Suppressor macrophage treated with lipopolysaccharide for 1 hour (primary cell): ENCODE results near the gene FOXP1.
"Not testable (repeated sequence)": the region's sequence is repeated elsewhere in the genome, so short reads cannot be mapped to it uniquely, and the experiment has no call there.

ENCODE experiments used
- DNase-seq, 3 donors: peaks; one replicate each; pipeline ENCODE4 v3.0.0-alpha.2; 2020 to 2022

The FOXP1 gene

GRCh38 chr3:71528816-71529215 lies 54.7 kb downstream of the FOXP1 start:
- DNase-seq, result no peak

- DNase-seq, result not testable (repeated sequence)
These were observed 57.1 kb downstream of the FOXP1 start for GRCh38 chr3:71526448-71526847.

GRCh38 chr3:71525391-71525790 lies 58.1 kb downstream of the FOXP1 start:
- DNase-seq, result no peak

- DNase-seq, result no peak
These were observed 58.9 kb downstream of the FOXP1 start for GRCh38 chr3:71524672-71525071.

- no peak for DNase-seq
These were observed 59.9 kb downstream of the FOXP1 start for GRCh38 chr3:71523628-71524027.

GRCh38 chr3:71521940-71522876 lies 61.3 kb downstream of the FOXP1 start:
- no peak for DNase-seq

GRCh38 chr3:71521021-71521352 lies 62.5 kb downstream of the FOXP1 start:
- DNase-seq, result no peak

GRCh38 chr3:71520161-71521020 lies 63.1 kb downstream of the FOXP1 start:
- DNase-seq, result no peak

- no peak for DNase-seq
These were observed 65.4 kb downstream of the FOXP1 start for GRCh38 chr3:71518089-71518488.

- no peak for DNase-seq
These were observed 66.2 kb downstream of the FOXP1 start for GRCh38 chr3:71517271-71517791.

- DNase-seq, result peak; percentile 36 to 69 (median 68)
These were observed 67.7 kb downstream of the FOXP1 start for GRCh38 chr3:71515636-71516365.

GRCh38 chr3:71514621-71515020 lies 68.9 kb downstream of the FOXP1 start:
- DNase-seq, result no peak

- DNase-seq, result no peak
These were observed 70.0 kb downstream of the FOXP1 start for GRCh38 chr3:71513515-71513914.

- DNase-seq, result no peak
These were observed 70.4 kb downstream of the FOXP1 start for GRCh38 chr3:71513081-71513480.

GRCh38 chr3:71512544-71512943 lies 71.0 kb downstream of the FOXP1 start:
- DNase-seq, result peak in 1 of 3 donors; percentile 48

GRCh38 chr3:71512000-71512399 lies 71.5 kb downstream of the FOXP1 start:
- no peak for DNase-seq

GRCh38 chr3:71511446-71511845 lies 72.1 kb downstream of the FOXP1 start:
- DNase-seq, result no peak

GRCh38 chr3:71511037-71511436 lies 72.5 kb downstream of the FOXP1 start:
- peak in 2 of 3 donors; percentile 49 to 55 for DNase-seq

GRCh38 chr3:71510510-71510909 lies 73.0 kb downstream of the FOXP1 start:
- no peak for DNase-seq

GRCh38 chr3:71509066-71509465 lies 74.5 kb downstream of the FOXP1 start:
- no peak for DNase-seq

GRCh38 chr3:71505767-71506350 lies 77.7 kb downstream of the FOXP1 start:
- no peak for DNase-seq

GRCh38 chr3:71504250-71505036 lies 79.1 kb downstream of the FOXP1 start:
- DNase-seq, result peak; percentile 86 to 95 (median 93)
